ENCODE data around the gene GPSM1.

The GPSM1 gene

GRCh38 chr9:136379891-136380290, 52.6 kb downstream of the GPSM1 start:
- no peak overlapping the region for H3K27ac ChIP-seq
- no peak for TF ChIP-seq CTCF (conservative IDR thresholded peaks at IDR 0.05)
- TF ChIP-seq ZFX (IDR thresholded peaks at IDR 0.05), result no peak

- no peak overlapping the region for H3K27ac ChIP-seq
- TF ChIP-seq CTCF (conservative IDR thresholded peaks at IDR 0.05), result no peak
- no peak for TF ChIP-seq ZFX (IDR thresholded peaks at IDR 0.05)
Observed at GRCh38 chr9:136380381-136380780, 53.0 kb downstream of the GPSM1 start.

- no peak overlapping the region for H3K27ac ChIP-seq
- no peak for TF ChIP-seq ZFX (IDR thresholded peaks at IDR 0.05)
- TF ChIP-seq CTCF (conservative IDR thresholded peaks at IDR 0.05), result no peak
Observed at GRCh38 chr9:136381311-136381710, 54.0 kb downstream of the GPSM1 start.

- TF ChIP-seq CTCF (conservative IDR thresholded peaks at IDR 0.05) (no peak), ZFX (IDR thresholded peaks at IDR 0.05) (no peak)
- no peak overlapping the region for H3K27ac ChIP-seq
Observed at GRCh38 chr9:136381966-136382513, 54.7 kb downstream of the GPSM1 start.

GRCh38 chr9:136383436-136383835, 56.1 kb downstream of the GPSM1 start:
- no peak overlapping the region for H3K27ac ChIP-seq
- no peak for TF ChIP-seq CTCF (conservative IDR thresholded peaks at IDR 0.05)
- no peak for TF ChIP-seq ZFX (IDR thresholded peaks at IDR 0.05)

- H3K27ac ChIP-seq, result no peak overlapping the region
- no peak for TF ChIP-seq CTCF (conservative IDR thresholded peaks at IDR 0.05)
- TF ChIP-seq ZFX (IDR thresholded peaks at IDR 0.05), result no peak
Observed at GRCh38 chr9:136385015-136385414, 57.7 kb downstream of the GPSM1 start.

GRCh38 chr9:136386018-136386417, 58.7 kb downstream of the GPSM1 start:
- no peak overlapping the region for H3K27ac ChIP-seq
- no peak for TF ChIP-seq ZFX (IDR thresholded peaks at IDR 0.05)
- TF ChIP-seq CTCF (conservative IDR thresholded peaks at IDR 0.05), result no peak

All from C4-2B (cell line).